Activated B cell treated with CpG ODN at 0.5 μM for 24 hours (primary cell): ENCODE data around the gene SPATS2. TPM values are rescaled to one million over a fixed set of nuclear protein-coding genes. Genes with fewer than 3 reads are reported as not detected.
"Not testable (repeated sequence)": the region's sequence is repeated elsewhere in the genome, so short reads cannot be mapped to it uniquely, and the experiment has no call there.

Experiments
- ATAC-seq: fragments of 200-7000 bp; cut with Tn5 transposase; one replicate; pipeline ENCODE4 v1.10.0; 2021; ENCODE audit warnings: low read depth, mild to moderate bottlenecking, moderate library complexity
- CTCF ChIA-PET: fragments of 350-600 bp; sonication (Branson Sonifier 250); formaldehyde crosslinking; loops from one replicate; lab custom pipeline; 2021; ENCODE audit warnings: antibody characterized with exemption; lab: Charles Lee
- POLR2A ChIA-PET: fragments of 350-600 bp; sonication (Branson Sonifier 250); formaldehyde crosslinking; loops from one replicate; lab custom pipeline; 2021; ENCODE audit warnings: antibody characterized with exemption; lab: Charles Lee
- DNase-seq: peaks from one replicate; pipeline ENCODE4 v3.0.0; 2022
- H3K27ac Mint-ChIP-seq: one replicate; pipeline ENCODE4 v1.8.0; 2020; ENCODE audit warnings: mixed read lengths
- H3K27me3 Mint-ChIP-seq: one replicate; pipeline ENCODE4 v1.8.0; 2021; ENCODE audit warnings: mixed read lengths
- H3K36me3 Mint-ChIP-seq: one replicate; pipeline ENCODE4 v1.8.0; 2021; ENCODE audit warnings: low read depth, mixed read lengths
- H3K4me1 Mint-ChIP-seq: one replicate; pipeline ENCODE4 v1.8.0; 2021; ENCODE audit warnings: mixed read lengths
- H3K4me3 Mint-ChIP-seq: one replicate; pipeline ENCODE4 v1.8.0; 2020; ENCODE audit warnings: mild to moderate bottlenecking, mixed read lengths
- H3K9me3 Mint-ChIP-seq: one replicate; pipeline ENCODE4 v1.8.0; 2020; ENCODE audit warnings: mixed read lengths
- CTCF ChIP-seq: fragments of 200-600 bp; IDR thresholded peaks from one replicate; pipeline ENCODE4 v1.8.0; 2022; ENCODE audit warnings: antibody characterized with exemption, mild to moderate bottlenecking
- intact Hi-C: fragments of 100-400 bp; cut with micrococcal nuclease; formaldehyde crosslinking; loops from one replicate; pipeline ENCODE4 v1.15.1; 2024
- total RNA-seq: library from RNA; stranded (reverse); gene quantifications from 2 replicates; pipeline ENCODE4 v1.2.3, GENCODE V29; 2022

The SPATS2 gene
- total RNA-seq, 1 donor from 2014 or later: 18.9 TPM

- Mint-ChIP-seq H3K4me1 (peaks cover 9% of the 10 kb centered on the region), H3K4me3 (no peak overlapping the region), H3K9me3 (no peaks in the 10 kb centered on the region), H3K27me3 (peaks cover 10% of the 10 kb centered on the region), H3K36me3 (peaks cover 5% of the 10 kb centered on the region), H3K27ac (no peak overlapping the region)
- POLR2A ChIA-PET: no interaction called here
- intact Hi-C loops: no loop called here
- no peak for DNase-seq
- CTCF ChIA-PET: no interaction called here
- ATAC-seq: no peak
- no peak for TF ChIP-seq CTCF
These were observed 164.5 kb downstream of the SPATS2 start for GRCh38 chr12:49531745-49532144.

GRCh38 chr12:49533331-49533730, 166.1 kb downstream of the SPATS2 start:
- no peak for ATAC-seq
- DNase-seq: no peak
- Mint-ChIP-seq H3K27ac (no peak overlapping the region), H3K9me3 (no peaks in the 10 kb centered on the region), H3K27me3 (peaks cover 15% of the 10 kb centered on the region), H3K4me1 (peaks cover 22% of the 10 kb centered on the region), H3K4me3 (no peak overlapping the region), H3K36me3 (no peaks in the 10 kb centered on the region)
- intact Hi-C loops: no loop called here
- POLR2A ChIA-PET: no interaction called here
- no peak for TF ChIP-seq CTCF
- CTCF ChIA-PET: no interaction called here

GRCh38 chr12:49534122-49534521, 166.9 kb downstream of the SPATS2 start:
- not testable (repeated sequence) for H3K9me3 Mint-ChIP-seq, ATAC-seq

GRCh38 chr12:49534731-49535278, 167.5 kb downstream of the SPATS2 start:
- intact Hi-C loops: no loop called here
- CTCF ChIA-PET: interaction anchor here (1.2 to 1.4 kb wide), 3 partner anchors 18 to 177 kb away, joined by 3 to 4 read pairs (median 4); no protein-coding TSS in a partner anchor
- Mint-ChIP-seq H3K36me3 (no peaks in the 10 kb centered on the region), H3K4me3 (no peak overlapping the region), H3K9me3 (no peaks in the 10 kb centered on the region), H3K4me1 (peaks cover 24% of the 10 kb centered on the region), H3K27me3 (peaks cover 18% of the 10 kb centered on the region), H3K27ac (no peak overlapping the region)
- TF ChIP-seq CTCF: no peak
- DNase-seq (no peak), ATAC-seq (no peak)
- POLR2A ChIA-PET: interaction anchor here (1.3 kb wide), 1 partner anchor 33 kb away, joined by 3 read pairs; the partner anchor contains the start of gene MCRS1

More at GRCh38 chr12:49534122-49534521, 166.9 kb downstream of the SPATS2 start:
- intact Hi-C loops, DNase-seq, POLR2A ChIA-PET, H3K27ac Mint-ChIP-seq, H3K4me3 Mint-ChIP-seq, H3K36me3 Mint-ChIP-seq: not testable (repeated sequence)
- Mint-ChIP-seq H3K4me1 (peaks cover 23% of the 10 kb centered on the region), H3K27me3 (peaks cover 15% of the 10 kb centered on the region)
- CTCF ChIA-PET: interaction anchor here (1.4 kb wide), 2 partner anchors 168 to 176 kb away, joined by 3 to 4 read pairs; no protein-coding TSS in a partner anchor

GRCh38 chr12:49535921-49536525, 168.8 kb downstream of the SPATS2 start:
- ChIA-PET CTCF (interaction anchor here (0.8 to 1.2 kb wide), 2 partner anchors 17 to 22 kb away, joined by 3 to 4 read pairs; no protein-coding TSS in a partner anchor), POLR2A (interaction anchor here (0.6 to 1.1 kb wide), 2 partner anchors 294 to 404 kb away, joined by 4 read pairs; partner anchors contain the start of gene TUBA1B)
- Mint-ChIP-seq H3K9me3 (no peaks in the 10 kb centered on the region), H3K4me3 (no peak overlapping the region), H3K4me1 (peaks cover 35% of the 10 kb centered on the region), H3K36me3 (no peaks in the 10 kb centered on the region), H3K27me3 (peaks cover 25% of the 10 kb centered on the region), H3K27ac (no peak overlapping the region)
- ATAC-seq: no peak
- no peak for DNase-seq
- intact Hi-C loops: loop anchor here (1.0 kb wide), 1 partner anchor 14 kb away; no protein-coding TSS in a partner anchor
- no peak for TF ChIP-seq CTCF
